Mucosa of descending colon (tissue), 3 donors: ENCODE data around the gene ACSF2. TPM values are rescaled to one million over a fixed set of nuclear protein-coding genes. Genes with fewer than 3 reads are reported as not detected.
"Not testable (repeated sequence)": the region's sequence is repeated elsewhere in the genome, so short reads cannot be mapped to it uniquely, and the experiment has no call there.

Experiments used
- ATAC-seq: fragments of 200-7000 bp; cut with Tn5 transposase; one replicate; pipeline ENCODE4 v1.9.1; 2020; ENCODE audit warnings: mild to moderate bottlenecking, moderate library complexity
- DNase-seq, 3 donors: peaks; one replicate each; pipeline ENCODE4 v3.0.0-alpha.2; 2020
- H3K36me3 ChIP-seq: fragments of 200-600 bp; one replicate; pipeline ENCODE4 v1.8.0; 2021; ENCODE audit warnings: low read depth, mild to moderate bottlenecking
- H3K4me1 ChIP-seq: fragments of 200-600 bp; one replicate; pipeline ENCODE4 v1.8.0; 2021; ENCODE audit warnings: low read depth, mild to moderate bottlenecking
- H3K4me3 ChIP-seq: fragments of 200-600 bp; one replicate; pipeline ENCODE4 v1.8.0; 2021; ENCODE audit warnings: mild to moderate bottlenecking
- H3K9me3 ChIP-seq: fragments of 200-600 bp; one replicate; pipeline ENCODE4 v1.8.0; 2021; ENCODE audit warnings: mild to moderate bottlenecking
- intact Hi-C, 2 donors: fragments of 100-400 bp; cut with DNase I in 1 of 2; cut with micrococcal nuclease in 1 of 2; formaldehyde crosslinking; loops; one replicate each; pipeline versions ENCODE4 v1.11.0 to v1.11.1; 2022; cut with DNase I, micrococcal nuclease
- total RNA-seq, 3 donors: library from RNA; stranded (reverse); fragmentation: NEBNext Ultra II Directional in 2 of 3; extraction: Animal tissue kit (Norgen Biotek cat#: 25700) in 2 of 3; gene quantifications; one replicate each; pipeline versions ENCODE4 v1.2.1 to v1.2.4, GENCODE V29; 2021 to 2023
- TF ChIP-seq, protein P1 (sequence below): fragments of 200-600 bp; IDR thresholded peaks from one replicate; pipeline ENCODE4 v1.8.0; 2022; ENCODE audit warnings: antibody characterized with exemption, mild to moderate bottlenecking
- donor health status: DM: no; HTN: no; CAD: no; lungs with moderate emphysema.
- donor health status: DM: no; HTN: no; CAD: no.
- donor health status: DM: no; HTN: yes; CAD: no.

ACSF2 gene
- total RNA-seq, 3 donors from 2014 or later = 79.7 to 246 (median 99.4) TPM

- no peak overlapping the region for H3K4me3 ChIP-seq
- H3K36me3 ChIP-seq = no peaks in the 10 kb centered on the region
- no peak for ATAC-seq
- TF ChIP-seq, protein P1, sequence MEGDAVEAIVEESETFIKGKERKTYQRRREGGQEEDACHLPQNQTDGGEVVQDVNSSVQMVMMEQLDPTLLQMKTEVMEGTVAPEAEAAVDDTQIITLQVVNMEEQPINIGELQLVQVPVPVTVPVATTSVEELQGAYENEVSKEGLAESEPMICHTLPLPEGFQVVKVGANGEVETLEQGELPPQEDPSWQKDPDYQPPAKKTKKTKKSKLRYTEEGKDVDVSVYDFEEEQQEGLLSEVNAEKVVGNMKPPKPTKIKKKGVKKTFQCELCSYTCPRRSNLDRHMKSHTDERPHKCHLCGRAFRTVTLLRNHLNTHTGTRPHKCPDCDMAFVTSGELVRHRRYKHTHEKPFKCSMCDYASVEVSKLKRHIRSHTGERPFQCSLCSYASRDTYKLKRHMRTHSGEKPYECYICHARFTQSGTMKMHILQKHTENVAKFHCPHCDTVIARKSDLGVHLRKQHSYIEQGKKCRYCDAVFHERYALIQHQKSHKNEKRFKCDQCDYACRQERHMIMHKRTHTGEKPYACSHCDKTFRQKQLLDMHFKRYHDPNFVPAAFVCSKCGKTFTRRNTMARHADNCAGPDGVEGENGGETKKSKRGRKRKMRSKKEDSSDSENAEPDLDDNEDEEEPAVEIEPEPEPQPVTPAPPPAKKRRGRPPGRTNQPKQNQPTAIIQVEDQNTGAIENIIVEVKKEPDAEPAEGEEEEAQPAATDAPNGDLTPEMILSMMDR = no peak
- peak in 2 of 3 donors; percentile 15 to 23 for DNase-seq
- peaks cover 31% of the 10 kb centered on the region for H3K4me1 ChIP-seq
- intact Hi-C loops = no loop called here
- H3K9me3 ChIP-seq = no peaks in the 10 kb centered on the region
These were observed 48.5 kb downstream of the ACSF2 start for GRCh38 chr17:50474523-50474922.

GRCh38 chr17:50475362-50475761 lies 49.3 kb downstream of the ACSF2 start:
- Histone ChIP-seq H3K4me1 (peaks cover 27% of the 10 kb centered on the region), H3K36me3 (no peaks in the 10 kb centered on the region), H3K4me3 (no peak overlapping the region), H3K9me3 (no peaks in the 10 kb centered on the region)
- TF ChIP-seq, protein P1 = no peak
- DNase-seq (peak; percentile 10 to 22 (median 18)), ATAC-seq (no peak)
- intact Hi-C loops = no loop called here

DNA sequence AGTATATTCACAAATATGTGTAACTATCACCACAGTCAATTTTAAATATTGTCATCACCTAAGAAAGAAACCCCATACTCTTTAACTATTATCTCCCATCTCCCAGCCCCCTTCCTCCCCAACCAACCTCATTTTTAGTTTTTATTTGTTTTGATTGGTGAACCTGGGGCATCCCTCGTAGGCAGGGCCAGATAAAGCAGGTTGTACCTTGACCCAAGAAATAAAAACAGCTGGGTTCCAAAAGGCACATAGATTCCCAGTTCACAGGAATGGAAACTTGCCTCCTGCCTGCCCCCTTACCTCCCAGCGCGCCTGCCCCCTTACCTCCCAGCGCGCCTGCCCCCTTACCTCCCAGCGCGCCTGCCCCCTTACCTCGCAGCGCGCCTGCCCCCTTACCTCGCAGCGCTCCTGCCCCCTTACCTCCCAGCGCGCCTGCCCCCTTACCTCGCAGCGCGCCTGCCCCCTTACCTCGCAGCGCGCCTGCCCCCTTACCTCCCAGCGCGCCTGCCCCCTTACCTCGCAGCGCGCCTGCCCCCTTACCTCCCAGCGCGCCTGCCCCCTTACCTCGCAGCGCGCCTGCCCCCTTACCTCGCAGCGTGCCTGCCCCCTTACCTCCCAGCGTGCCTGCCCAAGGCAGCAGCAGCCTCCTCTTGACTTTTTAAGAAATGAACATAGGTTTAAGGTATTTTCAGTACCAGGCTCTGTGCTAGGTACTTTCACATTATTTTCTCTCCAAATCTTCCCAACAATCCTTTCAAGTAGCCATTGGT lies 49.9 kb downstream of the ACSF2 start:
- intact Hi-C loops, H3K36me3 ChIP-seq, H3K9me3 ChIP-seq, H3K4me3 ChIP-seq: not testable (repeated sequence)
- H3K4me1 ChIP-seq = peaks cover 23% of the 10 kb centered on the region
- DNase-seq (peak; percentile 16 to 50 (median 30)), ATAC-seq (peak; percentile 9)

DNA sequence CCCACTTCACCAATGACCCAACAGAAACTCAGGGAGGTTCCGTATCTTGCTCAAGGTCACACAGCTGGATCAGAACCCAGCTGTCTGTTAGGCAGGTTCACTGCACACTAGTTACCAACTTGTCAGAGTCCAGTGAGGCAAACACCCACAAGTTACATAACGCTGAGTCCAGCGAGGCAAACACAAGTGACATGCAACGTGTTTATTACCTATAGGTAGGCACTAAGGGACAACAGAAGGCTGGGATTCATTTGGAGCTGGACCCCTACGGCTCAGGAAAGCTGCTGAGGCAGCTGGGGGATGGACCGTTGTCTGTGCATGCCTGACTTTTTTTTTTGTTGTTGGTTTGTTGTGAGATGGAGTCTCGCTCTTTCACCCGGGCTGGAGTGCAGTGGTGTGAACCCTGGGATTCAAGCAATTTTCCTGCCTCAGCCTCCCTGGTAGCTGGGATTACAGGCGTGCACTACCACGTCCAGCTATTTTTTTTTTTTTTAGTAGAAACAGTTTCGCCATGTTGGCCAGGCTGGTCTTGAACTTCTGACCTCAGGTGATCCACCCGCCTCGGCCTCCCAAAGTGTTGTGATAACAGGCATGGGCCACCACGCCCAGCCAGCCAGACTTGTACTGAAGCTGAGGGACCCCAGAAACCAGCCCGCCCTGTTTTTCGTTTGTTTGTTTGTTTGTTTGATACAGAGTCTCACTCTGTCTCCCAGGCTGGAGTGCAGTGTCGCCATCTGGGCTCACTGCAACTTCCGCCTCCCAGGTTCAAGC lies 50.7 kb downstream of the ACSF2 start:
- Histone ChIP-seq H3K4me3 (no peak overlapping the region), H3K9me3 (no peaks in the 10 kb centered on the region), H3K4me1 (peaks cover 19% of the 10 kb centered on the region), H3K36me3 (no peaks in the 10 kb centered on the region)
- TF ChIP-seq, protein P1 = no peak
- peak; percentile 5 for ATAC-seq
- DNase-seq = peak; percentile 41 to 66 (median 50)
- intact Hi-C loops = no loop called here

DNA sequence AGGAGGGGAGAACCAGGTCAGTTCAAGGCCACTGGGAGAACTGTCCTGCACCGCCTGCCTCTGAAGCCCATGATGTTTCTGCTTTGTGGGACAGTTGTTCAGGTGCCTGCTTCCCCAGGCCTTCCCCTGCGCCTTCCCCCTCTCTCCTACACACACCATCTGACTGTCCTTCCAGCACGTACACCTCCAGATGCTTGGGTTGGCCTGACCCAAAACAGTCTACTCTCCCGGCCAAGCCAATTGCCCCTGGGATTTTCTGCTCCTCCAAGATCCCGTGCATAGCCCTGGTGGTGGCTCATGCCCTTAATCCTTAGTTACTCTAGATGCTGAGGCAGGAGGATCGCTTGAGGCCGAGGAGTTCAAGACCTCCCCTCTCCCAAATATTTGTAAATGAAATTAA lies 52.0 kb downstream of the ACSF2 start:
- TF ChIP-seq, protein P1 = no peak
- Histone ChIP-seq H3K4me1 (peaks cover 24% of the 10 kb centered on the region), H3K4me3 (no peak overlapping the region), H3K36me3 (no peaks in the 10 kb centered on the region), H3K9me3 (no peaks in the 10 kb centered on the region)
- ATAC-seq (no peak), DNase-seq (peak; percentile 20 to 36 (median 30))
- intact Hi-C loops = no loop called here
